Suprapubic skin (tissue), 4 donors: ENCODE data around the gene ASS1. TPM values are rescaled to one million over a fixed set of nuclear protein-coding genes. Genes with fewer than 3 reads are reported as not detected.

Source experiments
- DNase-seq, 2 donors: peaks; one replicate each; pipeline ENCODE4 v3.0.0-alpha.2; 2019; ENCODE audit warnings: low spot score in 2 of 2
- H3K27ac ChIP-seq: fragments of 200-600 bp; sonication (generic); one replicate; pipeline ENCODE4 v1.5.1; 2019
- H3K27me3 ChIP-seq: fragments of 200-600 bp; sonication (generic); one replicate; pipeline ENCODE4 v1.5.1; 2019
- H3K36me3 ChIP-seq: fragments of 200-600 bp; sonication (generic); one replicate; pipeline ENCODE4 v1.5.1; 2019
- H3K4me1 ChIP-seq: fragments of 200-600 bp; sonication (generic); one replicate; pipeline ENCODE4 v1.5.1; 2019
- H3K4me3 ChIP-seq: fragments of 200-600 bp; sonication (generic); one replicate; pipeline ENCODE4 v1.5.1; 2019; ENCODE audit warnings: mild to moderate bottlenecking
- H3K9me3 ChIP-seq: fragments of 200-600 bp; sonication (generic); one replicate; pipeline ENCODE4 v1.5.1; 2019
- EP300 ChIP-seq: sonication (generic); formaldehyde crosslinking; IDR thresholded peaks from one replicate; pipeline ENCODE4 v1.6.1; 2017; ENCODE audit warnings: antibody characterized with exemption
- POLR2A ChIP-seq, 2 donors: fragments of 450-650 bp; IDR thresholded peaks; one replicate each; pipeline ENCODE4 v1.6.1; 2017; ENCODE audit warnings: antibody characterized with exemption in 2 of 2, mild to moderate bottlenecking in 2 of 2, moderate library complexity in 2 of 2
- POLR2AphosphoS5 ChIP-seq, 3 donors: sonication (generic); formaldehyde crosslinking; IDR thresholded peaks; one replicate each; pipeline ENCODE4 v1.6.1; 2017; ENCODE audit warnings: antibody characterized with exemption in 3 of 3
- whole genome bisulfite sequencing: methylation state at CpG from one replicate; pipeline ENCODE4 v1.1.5; 2018; 5-methylcytosine and 5-hydroxymethylcytosine counted together
- total RNA-seq, 4 donors: library from RNA; depleted of rRNA; stranded (reverse); fragments of >200 nt; gene quantifications; one replicate each; pipeline ENCODE4 v1.1.0, GENCODE V29; 2016
- TF ChIP-seq, protein P1 (sequence below), 2 donors: fragments of 200-600 bp in 1 of 2; fragments of 450-650 bp in 1 of 2; sonication (generic) in 1 of 2; IDR thresholded peaks; one replicate each; pipeline ENCODE4 v1.5.1; 2016 to 2019; ENCODE audit warnings: antibody characterized with exemption in 2 of 2, mild to moderate bottlenecking in 1 of 2, moderate library complexity in 1 of 2

Gene ASS1
- total RNA-seq, 4 donors from 2014 or later = 107 to 225 (median 163) TPM

DNA sequence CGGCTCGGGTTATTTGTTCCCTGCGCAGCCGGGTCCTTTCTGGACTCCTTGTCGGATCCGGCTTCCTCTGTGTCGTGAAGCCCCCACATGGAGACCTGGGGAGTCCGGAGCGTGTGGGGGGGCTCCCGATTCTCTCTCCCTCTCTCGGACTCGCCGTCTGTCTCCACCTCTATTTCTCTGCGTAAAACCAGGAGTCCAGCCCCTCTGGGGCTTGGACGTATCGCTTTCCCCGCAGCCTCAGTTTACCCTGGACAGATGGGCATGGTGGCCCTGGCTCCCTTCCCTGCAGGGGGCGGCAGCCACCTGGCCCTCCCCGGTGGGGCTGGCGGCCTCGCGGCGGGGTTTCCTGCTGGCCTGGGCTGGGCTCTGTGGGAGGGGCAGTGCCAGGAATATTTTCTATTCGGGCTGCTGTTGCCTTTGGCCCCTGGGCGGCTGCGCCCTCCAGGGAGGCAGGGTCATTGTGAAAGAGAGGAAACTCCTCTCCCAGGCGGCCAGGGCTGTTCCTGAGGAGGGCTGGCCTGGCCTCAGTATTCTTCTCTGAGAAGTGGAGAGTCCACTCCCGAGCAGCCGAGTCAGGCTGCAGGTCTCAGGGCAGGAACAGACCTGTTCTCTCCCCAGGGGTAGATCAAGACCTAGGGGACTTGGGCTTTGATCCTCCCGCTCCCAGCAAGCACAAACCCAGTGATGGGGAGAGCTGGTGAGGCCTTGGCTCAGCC is 665 bp downstream of the ASS1 start:
- Histone ChIP-seq H3K4me1 (peaks cover 54% of the 10 kb centered on the region), H3K27me3 (peaks cover 5% of the 10 kb centered on the region), H3K9me3 (peaks cover 13% of the 10 kb centered on the region), H3K27ac (peak overlapping the region; percentile 79), H3K4me3 (peak overlapping the region; percentile 65), H3K36me3 (no peaks in the 10 kb centered on the region)
- peak in 1 of 2 donors; percentile 75 for DNase-seq
- WGBS = 5% methylated on average over 7 of the region's 30 CpGs
- TF ChIP-seq POLR2AphosphoS5 (IDR thresholded peaks at IDR 0.05) (peak in 1 of 3 donors; percentile 11), POLR2A (IDR thresholded peaks at IDR 0.05) (no peak)

DNA sequence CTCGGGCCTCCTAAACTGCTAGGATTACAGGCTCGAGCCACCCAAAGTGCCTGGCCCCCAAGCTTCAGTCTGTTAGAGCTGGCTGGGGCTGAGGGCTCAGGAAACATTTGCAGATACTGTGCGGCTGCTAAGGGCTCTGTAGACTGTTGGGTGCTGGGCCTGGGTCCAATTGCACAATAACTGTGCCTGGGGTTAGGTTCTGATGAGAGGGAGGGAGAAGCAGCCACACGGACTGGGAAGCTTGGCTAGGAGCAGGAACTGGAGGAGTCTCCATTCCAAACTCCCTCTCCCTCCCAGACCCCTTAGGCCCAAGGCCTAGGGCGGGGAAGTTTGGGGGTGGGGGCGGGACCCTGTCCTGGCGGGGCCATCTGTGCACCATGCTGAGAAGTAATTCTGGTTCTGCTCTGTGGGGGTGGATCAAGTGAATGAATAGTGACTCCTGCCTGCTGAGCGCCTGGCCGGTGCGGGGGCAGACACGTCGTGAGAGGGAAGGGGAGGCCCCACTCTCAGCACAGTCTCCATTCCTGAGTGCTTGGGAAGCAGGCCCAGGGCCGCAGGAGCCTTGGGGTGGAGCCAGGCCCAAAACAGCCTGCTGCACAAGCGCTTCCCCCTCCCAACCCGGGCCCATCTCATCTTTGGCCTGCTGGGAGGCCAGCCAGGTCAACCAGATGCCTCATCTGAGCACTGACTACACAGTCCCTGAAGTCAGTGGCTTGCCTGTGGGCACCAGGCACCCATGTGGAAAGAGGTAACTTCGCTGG is 1.5 kb downstream of the ASS1 start:
- peak overlapping the region; percentile 79 for H3K27ac ChIP-seq
- peak overlapping the region; percentile 65 for H3K4me3 ChIP-seq
- H3K36me3 ChIP-seq = no peaks in the 10 kb centered on the region
- peaks cover 6% of the 10 kb centered on the region for H3K9me3 ChIP-seq
- peaks cover 5% of the 10 kb centered on the region for H3K27me3 ChIP-seq
- DNase-seq = peak in 1 of 2 donors; percentile 86
- TF ChIP-seq EP300 (no peak), POLR2AphosphoS5 (IDR thresholded peaks at IDR 0.05) (no peak), POLR2A (IDR thresholded peaks at IDR 0.05) (no peak)
- TF ChIP-seq, protein P1, sequence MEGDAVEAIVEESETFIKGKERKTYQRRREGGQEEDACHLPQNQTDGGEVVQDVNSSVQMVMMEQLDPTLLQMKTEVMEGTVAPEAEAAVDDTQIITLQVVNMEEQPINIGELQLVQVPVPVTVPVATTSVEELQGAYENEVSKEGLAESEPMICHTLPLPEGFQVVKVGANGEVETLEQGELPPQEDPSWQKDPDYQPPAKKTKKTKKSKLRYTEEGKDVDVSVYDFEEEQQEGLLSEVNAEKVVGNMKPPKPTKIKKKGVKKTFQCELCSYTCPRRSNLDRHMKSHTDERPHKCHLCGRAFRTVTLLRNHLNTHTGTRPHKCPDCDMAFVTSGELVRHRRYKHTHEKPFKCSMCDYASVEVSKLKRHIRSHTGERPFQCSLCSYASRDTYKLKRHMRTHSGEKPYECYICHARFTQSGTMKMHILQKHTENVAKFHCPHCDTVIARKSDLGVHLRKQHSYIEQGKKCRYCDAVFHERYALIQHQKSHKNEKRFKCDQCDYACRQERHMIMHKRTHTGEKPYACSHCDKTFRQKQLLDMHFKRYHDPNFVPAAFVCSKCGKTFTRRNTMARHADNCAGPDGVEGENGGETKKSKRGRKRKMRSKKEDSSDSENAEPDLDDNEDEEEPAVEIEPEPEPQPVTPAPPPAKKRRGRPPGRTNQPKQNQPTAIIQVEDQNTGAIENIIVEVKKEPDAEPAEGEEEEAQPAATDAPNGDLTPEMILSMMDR (IDR thresholded peaks at IDR 0.05) = no peak
- 19% methylated on average over 8 of the region's 16 CpGs for WGBS
- peaks cover 63% of the 10 kb centered on the region for H3K4me1 ChIP-seq

DNA sequence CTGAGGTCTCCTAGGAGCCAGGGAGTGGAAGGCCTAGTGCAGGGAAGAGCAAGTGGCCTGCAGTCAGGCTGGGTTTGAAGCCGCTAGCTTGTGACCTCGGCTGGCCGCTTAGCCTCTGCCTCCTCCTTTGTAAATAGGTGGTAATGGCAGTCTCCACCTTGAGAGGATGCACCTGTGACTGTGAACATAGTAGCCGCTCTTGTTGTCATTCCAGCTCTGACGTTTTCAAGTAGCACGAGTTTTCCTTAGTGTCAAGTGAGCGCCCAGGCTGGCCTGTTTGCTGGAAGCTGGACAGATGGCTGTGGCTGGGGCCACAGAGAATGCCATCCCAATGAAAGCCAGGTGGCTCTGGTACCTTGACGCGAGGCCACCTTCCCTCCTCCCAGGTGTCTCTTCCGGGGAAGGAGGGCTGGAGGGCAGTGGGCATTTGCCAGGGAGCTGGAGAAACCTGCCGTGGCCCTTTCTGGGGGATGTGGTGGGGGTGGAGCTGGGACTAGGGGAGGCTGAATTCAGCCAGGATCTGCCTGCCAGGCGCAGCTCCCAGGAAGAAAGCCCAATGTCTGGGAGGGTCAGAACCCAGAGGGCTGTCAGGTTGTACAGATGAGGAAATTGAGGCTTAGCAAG is 2.5 kb downstream of the ASS1 start:
- H3K4me3 ChIP-seq = no peak overlapping the region

DNA sequence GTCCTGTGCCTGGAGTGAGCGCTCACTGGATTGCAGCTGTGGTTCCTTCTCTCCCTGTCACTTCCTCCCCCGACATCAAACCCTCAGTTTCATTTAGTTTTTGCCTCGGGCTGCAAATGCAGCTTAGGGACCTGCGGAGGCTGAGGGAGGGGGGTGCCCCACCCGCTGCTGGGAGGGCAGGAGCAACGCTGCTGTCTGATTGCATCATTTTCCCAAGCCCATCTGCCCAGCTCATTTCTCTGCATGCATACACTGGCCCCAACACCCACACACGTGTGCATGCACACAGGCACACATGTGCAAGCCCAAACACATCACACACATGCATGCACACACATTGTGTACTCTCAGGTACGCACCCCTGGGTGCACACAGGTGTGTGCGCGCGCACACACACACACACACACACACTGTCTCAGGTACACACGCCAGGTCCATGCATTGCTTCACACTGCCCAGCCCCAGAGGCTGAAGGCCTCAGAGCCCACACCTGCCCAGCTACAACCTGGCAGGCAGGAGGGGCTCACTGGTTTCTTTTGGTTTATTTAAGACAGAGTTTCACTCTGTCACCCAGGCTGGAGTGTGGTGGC is 3.4 kb downstream of the ASS1 start:
- Histone ChIP-seq H3K4me1 (peaks cover 74% of the 10 kb centered on the region), H3K36me3 (no peaks in the 10 kb centered on the region), H3K4me3 (no peak overlapping the region), H3K27me3 (peaks cover 5% of the 10 kb centered on the region), H3K27ac (no peak overlapping the region), H3K9me3 (no peaks in the 10 kb centered on the region)
- TF ChIP-seq POLR2AphosphoS5 (IDR thresholded peaks at IDR 0.05) (no peak), EP300 (no peak), POLR2A (IDR thresholded peaks at IDR 0.05) (no peak)
- TF ChIP-seq, protein P1 (IDR thresholded peaks at IDR 0.05) = no peak
- DNase-seq = no peak
- 32% methylated on average over 7 of the region's 12 CpGs for WGBS

More for the DNA sequence above, 2.5 kb downstream of the ASS1 start:
- WGBS = 45% methylated on average over 10 of the region's 12 CpGs
- no peak for DNase-seq
- Histone ChIP-seq H3K9me3 (no peaks in the 10 kb centered on the region), H3K4me1 (peaks cover 72% of the 10 kb centered on the region), H3K36me3 (no peaks in the 10 kb centered on the region), H3K27me3 (peaks cover 5% of the 10 kb centered on the region), H3K27ac (peak overlapping the region; percentile 79)
- TF ChIP-seq, protein P1 (IDR thresholded peaks at IDR 0.05) = no peak
- TF ChIP-seq POLR2AphosphoS5 (IDR thresholded peaks at IDR 0.05) = no peak
- no peak for TF ChIP-seq EP300
- TF ChIP-seq POLR2A (IDR thresholded peaks at IDR 0.05) = no peak

DNA sequence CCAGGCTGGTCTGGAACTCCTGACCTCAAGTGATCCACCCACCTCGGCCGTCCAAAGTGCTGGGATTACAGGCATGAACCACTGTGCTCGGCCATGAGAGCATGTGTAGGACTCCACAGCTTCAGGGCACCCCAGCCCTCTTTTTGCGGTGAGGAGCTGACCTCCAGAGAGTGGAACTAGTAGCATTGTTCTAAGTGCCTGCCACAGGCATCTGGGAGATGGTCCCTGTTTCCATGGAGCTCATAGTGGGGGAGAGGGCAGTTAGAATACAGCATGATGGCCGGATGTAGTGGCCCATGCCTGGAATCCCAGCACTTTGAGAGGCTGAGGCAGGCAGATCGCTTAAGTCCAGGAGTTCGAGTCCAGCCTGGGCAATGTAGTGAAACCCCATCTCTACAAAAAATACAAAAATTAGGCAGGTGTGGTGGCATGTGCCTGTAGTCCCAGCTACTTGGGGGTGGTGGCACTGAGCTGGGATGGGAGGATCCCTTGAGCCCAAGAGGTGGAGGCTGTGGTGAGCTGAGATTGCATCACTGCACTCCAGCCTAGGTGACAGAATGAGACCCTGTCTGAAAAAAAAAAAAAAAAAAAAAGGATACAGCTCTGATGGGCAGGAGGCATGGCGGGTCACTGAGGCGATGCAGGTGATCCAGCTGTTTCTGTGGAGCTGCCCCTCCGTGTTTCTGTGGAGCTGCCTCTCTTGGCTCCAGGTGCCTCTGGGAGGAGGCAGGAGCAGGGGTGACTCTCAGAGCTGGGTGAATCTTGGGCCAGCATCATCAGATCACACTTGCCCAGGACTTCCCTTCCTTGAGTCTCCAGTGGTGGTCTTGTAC is 4.2 kb downstream of the ASS1 start:
- H3K27ac ChIP-seq = no peak overlapping the region
- TF ChIP-seq, protein P1 (IDR thresholded peaks at IDR 0.05) = no peak
- WGBS = 87% methylated on average over 10 of the region's 10 CpGs

More for the DNA sequence above, 4.2 kb downstream of the ASS1 start:
- peaks cover 5% of the 10 kb centered on the region for H3K27me3 ChIP-seq
- H3K9me3 ChIP-seq = no peaks in the 10 kb centered on the region
- no peaks in the 10 kb centered on the region for H3K36me3 ChIP-seq
- H3K4me3 ChIP-seq = no peak overlapping the region
- no peak for DNase-seq
- peaks cover 74% of the 10 kb centered on the region for H3K4me1 ChIP-seq
